Right lobe of liver (tissue), 6 donors: Measurements from ENCODE around the gene COMT. TPM values are rescaled to one million over a fixed set of nuclear protein-coding genes. Genes with fewer than 3 reads are reported as not detected.

ENCODE experiments used
- ATAC-seq, 4 donors: fragments of 200-7000 bp; cut with Tn5 transposase; one replicate each; pipeline ENCODE4 v1.9.1; 2020; ENCODE audit warnings: mild to moderate bottlenecking in 4 of 4, moderate library complexity in 4 of 4
- DNase-seq, 3 donors: peaks; one replicate each; pipeline ENCODE4 v3.0.0-alpha.2; 2020
- H3K27ac ChIP-seq, 3 donors: fragments of 200-600 bp; one replicate each; pipeline ENCODE4 v1.8.0; 2022
- H3K27me3 ChIP-seq, 2 donors: fragments of 200-600 bp; one replicate each; pipeline ENCODE4 v1.8.0; 2022
- H3K36me3 ChIP-seq, 4 donors: fragments of 200-600 bp; sonication (generic) in 1 of 4; one replicate each; pipeline versions ENCODE4 v1.5.1 to v1.8.0; 2017 to 2022; ENCODE audit warnings: control low read depth in 1 of 4
- H3K4me1 ChIP-seq, 4 donors: fragments of 200-600 bp; sonication (generic) in 1 of 4; one replicate each; pipeline versions ENCODE4 v1.5.1 to v1.8.0; 2017 to 2022; ENCODE audit warnings: control low read depth in 1 of 4
- H3K4me3 ChIP-seq, 3 donors: fragments of 200-600 bp; one replicate each; pipeline ENCODE4 v1.8.0; 2022
- H3K9me3 ChIP-seq, 4 donors: fragments of 200-600 bp; sonication (generic) in 1 of 4; one replicate each; pipeline versions ENCODE4 v1.5.1 to v1.8.0; 2017 to 2022; ENCODE audit warnings: control low read depth in 1 of 4
- POLR2A ChIP-seq: fragments of 450-650 bp; IDR thresholded peaks from one replicate; pipeline ENCODE4 v1.6.1; 2017; ENCODE audit warnings: antibody characterized with exemption, mild to moderate bottlenecking
- WGBS: methylation state at CpG from one replicate; pipeline ENCODE4 v1.1.6; 2018; ENCODE audit warnings: low coverage, low lambda C conversion rate; ENCODE audit not compliant: insufficient coverage; ENCODE audit errors: missing lambda C conversion rate; 5-methylcytosine and 5-hydroxymethylcytosine counted together
- intact Hi-C, 2 donors: fragments of 100-400 bp; cut with DNase I; formaldehyde crosslinking; loops; one replicate each; pipeline versions ENCODE4 v1.11.2 to v1.14.1; 2022
- total RNA-seq, 6 experiments: library from RNA; depleted of rRNA in 2 of 6; stranded (reverse); fragments of >200 nt in 2 of 6; fragmentation: NEBNext Ultra II Directional in 3 of 6; extraction: Animal tissue kit (Norgen Biotek cat#: 25700) in 3 of 6; gene quantifications; one replicate each; pipeline versions ENCODE4 v1.1.0 to v1.2.4, GENCODE V29; 2016 to 2023
- TF ChIP-seq, protein P1 (sequence below), 4 donors: fragments of 200-600 bp in 3 of 4; fragments of 450-650 bp in 1 of 4; IDR thresholded peaks; one replicate each; pipeline versions ENCODE4 v1.5.1 to v1.8.0; 2016 to 2022; ENCODE audit warnings: antibody characterized with exemption in 4 of 4, mild to moderate bottlenecking in 2 of 4
- donor health status: DM: no; HTN: yes; CAD: no.
- donor health status: DM: no; HTN: no; CAD: no.
- donor health status: DM: no; HTN: no; CAD: no.
- donor health status: DM: no; HTN: yes; CAD: no.
- donor health status: DM: no; HTN: yes; CAD: no.

The COMT gene
- total RNA-seq, 6 experiments from 2014 or later, result 144 to 270 (median 200) TPM

DNA sequence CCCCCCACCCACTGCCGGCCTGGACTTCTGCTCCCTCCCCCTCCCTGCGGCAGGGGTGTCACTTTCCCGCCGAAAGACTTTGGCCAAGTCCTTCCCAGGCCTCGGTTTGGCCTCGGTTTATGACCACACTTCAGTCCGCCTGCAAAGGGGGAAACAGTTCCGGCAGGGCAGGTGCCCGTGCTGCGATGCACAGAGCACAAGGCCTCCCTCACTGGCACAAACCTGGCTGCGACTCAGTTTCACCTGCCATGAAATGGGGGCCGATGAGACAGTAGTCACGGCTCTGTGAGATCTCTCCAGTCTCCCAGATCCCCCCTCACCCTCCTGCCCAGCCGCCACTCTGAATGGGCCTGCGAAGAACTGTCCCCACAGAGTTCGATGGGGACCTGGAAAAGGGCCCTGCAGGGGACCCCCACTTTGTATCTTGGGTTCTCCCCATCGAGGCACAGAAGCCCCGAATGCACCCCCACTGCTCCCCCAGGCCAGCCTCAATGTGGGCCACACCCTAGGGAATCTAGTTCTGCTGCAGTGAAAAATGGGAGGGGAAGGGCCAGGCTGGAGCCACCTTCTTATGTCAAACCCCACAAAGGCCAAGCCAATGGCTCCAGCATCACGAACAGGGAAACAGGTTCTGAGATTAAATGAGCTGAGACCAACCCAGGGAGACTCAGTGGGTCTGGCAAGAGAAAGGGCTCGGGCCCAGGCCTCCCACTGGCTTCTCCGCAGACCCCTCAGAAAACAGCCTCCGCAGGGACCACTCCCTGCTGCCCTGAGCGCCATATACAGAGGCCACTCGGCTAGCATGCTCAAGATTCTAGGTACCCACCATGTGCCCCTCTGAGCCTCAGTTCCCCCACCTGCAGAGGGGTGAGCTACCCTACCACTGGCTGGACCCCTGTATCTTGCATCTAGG is 46.1 kb downstream of the COMT start:
- no peak for TF ChIP-seq POLR2A
- TF ChIP-seq, protein P1, sequence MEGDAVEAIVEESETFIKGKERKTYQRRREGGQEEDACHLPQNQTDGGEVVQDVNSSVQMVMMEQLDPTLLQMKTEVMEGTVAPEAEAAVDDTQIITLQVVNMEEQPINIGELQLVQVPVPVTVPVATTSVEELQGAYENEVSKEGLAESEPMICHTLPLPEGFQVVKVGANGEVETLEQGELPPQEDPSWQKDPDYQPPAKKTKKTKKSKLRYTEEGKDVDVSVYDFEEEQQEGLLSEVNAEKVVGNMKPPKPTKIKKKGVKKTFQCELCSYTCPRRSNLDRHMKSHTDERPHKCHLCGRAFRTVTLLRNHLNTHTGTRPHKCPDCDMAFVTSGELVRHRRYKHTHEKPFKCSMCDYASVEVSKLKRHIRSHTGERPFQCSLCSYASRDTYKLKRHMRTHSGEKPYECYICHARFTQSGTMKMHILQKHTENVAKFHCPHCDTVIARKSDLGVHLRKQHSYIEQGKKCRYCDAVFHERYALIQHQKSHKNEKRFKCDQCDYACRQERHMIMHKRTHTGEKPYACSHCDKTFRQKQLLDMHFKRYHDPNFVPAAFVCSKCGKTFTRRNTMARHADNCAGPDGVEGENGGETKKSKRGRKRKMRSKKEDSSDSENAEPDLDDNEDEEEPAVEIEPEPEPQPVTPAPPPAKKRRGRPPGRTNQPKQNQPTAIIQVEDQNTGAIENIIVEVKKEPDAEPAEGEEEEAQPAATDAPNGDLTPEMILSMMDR (IDR thresholded peaks at IDR 0.05), result no peak
- Histone ChIP-seq H3K36me3 (no peaks in the 10 kb centered on the region), H3K27me3 (no peaks in the 10 kb centered on the region), H3K27ac (peak overlapping the region in 1 of 3 donors; percentile 1), H3K9me3 (no peaks in the 10 kb centered on the region), H3K4me3 (no peak overlapping the region), H3K4me1 (peaks cover 0 to 10% (median 5%) of the 10 kb centered on the region in 4 donors)
- ATAC-seq (no peak), DNase-seq (peak in 1 of 3 donors; percentile 53)
- intact Hi-C loops, result no loop called here
- 60% methylated on average over 2 of the region's 24 CpGs for WGBS

DNA sequence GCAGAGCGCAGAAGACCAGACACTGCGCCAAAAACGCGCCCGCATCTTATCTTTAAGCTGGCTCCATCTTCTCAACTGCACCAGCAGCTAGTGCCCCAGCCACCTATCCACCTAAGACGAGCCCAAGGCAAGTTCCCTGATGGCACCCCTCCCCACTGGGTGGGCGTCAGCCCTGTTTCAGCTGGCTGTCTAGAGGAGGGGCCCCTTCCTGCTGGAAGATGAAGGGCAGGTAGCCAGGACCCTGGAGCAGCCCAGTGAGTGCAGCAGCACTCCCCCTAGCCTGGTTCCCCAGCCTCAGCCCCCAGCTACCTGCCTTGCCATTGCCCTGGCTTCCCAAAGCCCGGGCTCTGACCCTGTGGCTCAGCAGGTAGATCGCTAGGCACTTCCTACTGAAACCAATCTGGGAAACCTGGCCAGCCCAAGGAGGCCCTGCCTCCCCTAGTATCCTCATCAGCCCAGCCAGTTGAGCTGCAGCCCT is 46.8 kb downstream of the COMT start:
- WGBS, result no CpG with 5 or more reads among the region's 9 CpGs
- intact Hi-C loops, result no loop called here
- ATAC-seq, result no peak
- no peak for TF ChIP-seq POLR2A
- TF ChIP-seq, protein P1 (IDR thresholded peaks at IDR 0.05), result no peak
- no peaks in the 10 kb centered on the region for H3K36me3 ChIP-seq
- DNase-seq, result peak in 1 of 3 donors; percentile 51
- H3K27me3 ChIP-seq, result no peaks in the 10 kb centered on the region
- H3K4me1 ChIP-seq, result peaks cover 0 to 17% (median 5%) of the 10 kb centered on the region in 4 donors
- H3K4me3 ChIP-seq, result no peak overlapping the region
- no peak overlapping the region for H3K27ac ChIP-seq
- no peaks in the 10 kb centered on the region for H3K9me3 ChIP-seq

DNA sequence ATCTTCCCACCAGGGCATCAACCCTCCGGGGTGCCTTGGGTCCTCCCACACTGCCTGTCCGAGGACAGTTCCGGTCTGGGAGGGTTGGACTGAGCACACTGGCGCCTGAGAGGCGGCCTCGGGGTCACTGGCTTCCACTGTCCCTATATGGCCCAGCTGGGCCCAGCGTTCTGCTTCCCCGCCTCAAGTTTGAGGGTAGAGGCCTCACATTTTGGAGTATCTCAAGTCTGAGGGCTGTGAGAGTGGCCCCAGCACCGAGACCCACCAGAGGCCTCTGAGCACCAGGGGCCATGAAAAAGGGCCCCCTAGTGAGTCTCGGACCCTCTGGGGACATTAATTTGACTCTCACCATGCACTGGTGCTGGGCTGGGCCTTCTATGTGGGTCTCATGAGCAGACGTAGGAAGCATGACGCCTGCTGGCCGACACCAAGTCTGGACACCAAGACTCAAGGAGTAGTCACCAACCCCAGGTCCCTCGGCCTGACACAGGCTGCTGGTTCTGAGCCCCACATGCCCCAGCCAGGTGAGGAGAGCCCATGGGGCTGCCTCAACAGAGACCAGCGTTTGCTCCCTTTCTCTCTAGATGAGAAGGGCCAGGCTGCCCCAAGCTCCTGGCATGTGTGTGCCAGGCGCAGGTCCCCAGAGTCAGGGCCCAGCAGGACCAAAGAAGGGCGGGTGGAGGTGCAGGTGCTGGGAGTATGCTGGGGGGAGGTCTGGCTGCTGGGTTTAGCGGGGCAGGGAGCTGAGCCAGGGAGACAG is 47.6 kb downstream of the COMT start:
- 70% methylated on average over 5 of the region's 18 CpGs for WGBS
- peak; percentile 11 to 52 (median 36) for ATAC-seq

DNA sequence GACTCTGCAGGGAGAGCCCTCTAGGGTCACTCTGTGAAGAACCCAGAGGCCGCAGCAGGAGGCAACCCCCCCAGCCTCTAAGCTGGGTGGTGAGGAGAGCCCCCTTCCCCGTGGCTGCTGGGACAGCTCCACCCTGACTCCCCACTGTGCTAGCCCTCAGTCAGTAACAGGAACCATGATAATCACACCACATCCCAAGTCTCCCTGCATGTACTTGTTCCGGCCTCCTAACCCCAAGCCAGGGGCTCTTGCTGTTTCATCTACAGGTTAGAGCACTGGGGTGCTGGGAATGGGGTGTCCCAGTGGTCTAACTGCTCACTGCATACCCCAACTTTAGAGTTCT is 48.1 kb downstream of the COMT start:
- H3K9me3 ChIP-seq, result no peaks in the 10 kb centered on the region
- intact Hi-C loops, result no loop called here
- ATAC-seq, result no peak
- no peaks in the 10 kb centered on the region for H3K27me3 ChIP-seq
- H3K36me3 ChIP-seq, result no peaks in the 10 kb centered on the region
- WGBS, result no CpG with 5 or more reads among the region's 3 CpGs
- H3K4me1 ChIP-seq, result peaks cover 0 to 18% (median 5%) of the 10 kb centered on the region in 4 donors
- peak in 1 of 3 donors; percentile 22 for DNase-seq
- peak overlapping the region in 1 of 3 donors; percentile 4 for H3K27ac ChIP-seq
- no peak overlapping the region for H3K4me3 ChIP-seq
- TF ChIP-seq, protein P1 (IDR thresholded peaks at IDR 0.05), result no peak
- no peak for TF ChIP-seq POLR2A

More for the DNA sequence above, 47.6 kb downstream of the COMT start:
- H3K27ac ChIP-seq, result peak overlapping the region in 2 of 3 donors; percentile 4 to 21
- no peaks in the 10 kb centered on the region for H3K9me3 ChIP-seq
- DNase-seq, result peak in 1 of 3 donors; percentile 60
- intact Hi-C loops, result no loop called here
- no peaks in the 10 kb centered on the region for H3K27me3 ChIP-seq
- H3K4me3 ChIP-seq, result no peak overlapping the region
- peaks cover 0 to 18% (median 5%) of the 10 kb centered on the region in 4 donors for H3K4me1 ChIP-seq
- no peaks in the 10 kb centered on the region for H3K36me3 ChIP-seq
- TF ChIP-seq, protein P1 (IDR thresholded peaks at IDR 0.05), result no peak
- no peak for TF ChIP-seq POLR2A
